PC-3 (cell line): Measurements from ENCODE around the gene GP1BB. TPM values are rescaled to one million over a fixed set of nuclear protein-coding genes. Genes with fewer than 3 reads are reported as not detected.

Experiments used
- ATAC-seq: fragments of 200-7000 bp; cut with Tn5 transposase; 2 replicates; pipeline ENCODE4 v1.9.1; 2020; ENCODE audit warnings: mild to moderate bottlenecking, moderate library complexity
- BruUV-seq: library from RNA; stranded (reverse); fragments of 400-500 nt; replicated peaks from 2 replicates; lab custom pipeline; 2021; lab: Mats Ljungman, UMichigan
- CTCF ChIA-PET: fragments of 300-600 bp; sonication (Branson Sonifier 250); formaldehyde crosslinking; loops from one replicate; lab custom pipeline; 2022; ENCODE audit warnings: antibody characterized with exemption; lab: Charles Lee
- POLR2A ChIA-PET: fragments of 300-600 bp; sonication (Branson Sonifier 250); formaldehyde crosslinking; loops from one replicate; lab custom pipeline; 2022; ENCODE audit warnings: antibody characterized with exemption; ENCODE audit not compliant: unreplicated experiment; lab: Charles Lee
- DNase-seq: peaks from one replicate; pipeline ENCODE4 v3.0.0-alpha.2; 2015
- H2AFZ ChIP-seq: fragments of 300-600 bp; sonication (generic); 2 replicates; pipeline ENCODE4 v1.6.0; 2016; ENCODE audit warnings: antibody characterized with exemption, low read length
- H3F3A ChIP-seq: fragments of 300-600 bp; sonication (generic); one replicate; pipeline ENCODE4 v1.6.0; 2017; ENCODE audit warnings: antibody characterized with exemption, low read length, control low read depth, mild to moderate bottlenecking; ENCODE audit not compliant: unreplicated experiment
- H3K27ac ChIP-seq: fragments of 300-600 bp; sonication (generic); 2 replicates; pipeline ENCODE4 v1.5.1; 2016; ENCODE audit warnings: mild to moderate bottlenecking, low read length
- H3K27me3 ChIP-seq: fragments of 300-600 bp; sonication (generic); 2 replicates; pipeline ENCODE4 v1.6.1; 2016; ENCODE audit warnings: low read length, mixed read lengths
- H3K36me3 ChIP-seq: fragments of 300-600 bp; sonication (generic); 2 replicates; pipeline ENCODE4 v1.6.1; 2016; ENCODE audit warnings: low read depth, mixed run types, low read length, mixed read lengths
- H3K4me1 ChIP-seq: fragments of 300-600 bp; sonication (generic); 2 replicates; pipeline ENCODE4 v1.5.1; 2016; ENCODE audit warnings: low read length; ENCODE audit not compliant: insufficient read depth
- H3K4me2 ChIP-seq: fragments of 300-600 bp; sonication (generic); 2 replicates; pipeline ENCODE4 v1.6.0; 2016; ENCODE audit warnings: low read length
- H3K4me3 ChIP-seq: fragments of 300-600 bp; sonication (generic); 2 replicates; pipeline ENCODE4 v1.5.1; 2016; ENCODE audit warnings: mild to moderate bottlenecking, low read length, mixed read lengths
- H3K79me2 ChIP-seq: fragments of 300-600 bp; sonication (generic); 2 replicates; pipeline ENCODE4 v1.6.1; 2017; ENCODE audit warnings: low read length, mixed read lengths
- H3K9ac ChIP-seq: fragments of 300-600 bp; sonication (generic); 2 replicates; pipeline ENCODE4 v1.6.0; 2016; ENCODE audit warnings: mild to moderate bottlenecking, low read length
- H3K9me2 ChIP-seq: fragments of 300-600 bp; sonication (generic); replicated peaks from 2 replicates; pipeline ENCODE4 v1.6.1; 2016; ENCODE audit warnings: mixed run types, low read length, mixed read lengths
- H3K9me3 ChIP-seq: fragments of 300-600 bp; sonication (generic); 2 replicates; pipeline ENCODE4 v1.6.1; 2016; ENCODE audit warnings: low read length, mixed read lengths
- H4K20me1 ChIP-seq: fragments of 300-600 bp; sonication (generic); 2 replicates; pipeline ENCODE4 v1.6.1; 2016; ENCODE audit warnings: low read length, mixed read lengths
- CTCF ChIP-seq: fragments of 300-600 bp; sonication (generic); conservative IDR thresholded peaks from 2 replicates; pipeline ENCODE4 v1.5.1; 2017; ENCODE audit warnings: antibody characterized with exemption, low read depth, mild to moderate bottlenecking, low read length
- EZH2 ChIP-seq: fragments of 300-600 bp; sonication (generic); IDR thresholded peaks from one replicate; pipeline ENCODE4 v1.6.1; 2017; ENCODE audit warnings: antibody characterized with exemption, mild to moderate bottlenecking, low read length; ENCODE audit not compliant: unreplicated experiment
- EZH2phosphoT487 ChIP-seq: fragments of 300-600 bp; sonication (generic); IDR thresholded peaks from 2 replicates; pipeline ENCODE4 v1.6.1; 2018; ENCODE audit warnings: mild to moderate bottlenecking, antibody characterized with exemption, low read length, borderline replicate concordance
- intact Hi-C: fragments of 100-400 bp; cut with micrococcal nuclease; formaldehyde crosslinking; loops from 2 replicates; pipeline ENCODE4 v1.9.0; 2023
- total RNA-seq: library from RNA; depleted of rRNA; stranded (reverse); fragments of >200 nt; gene quantifications from 2 replicates; pipeline ENCODE4 v1.2.3, GENCODE V29; 2014

Gene GP1BB
- total RNA-seq, 1 experiment from 2014 or later = 0.80 TPM

DNA sequence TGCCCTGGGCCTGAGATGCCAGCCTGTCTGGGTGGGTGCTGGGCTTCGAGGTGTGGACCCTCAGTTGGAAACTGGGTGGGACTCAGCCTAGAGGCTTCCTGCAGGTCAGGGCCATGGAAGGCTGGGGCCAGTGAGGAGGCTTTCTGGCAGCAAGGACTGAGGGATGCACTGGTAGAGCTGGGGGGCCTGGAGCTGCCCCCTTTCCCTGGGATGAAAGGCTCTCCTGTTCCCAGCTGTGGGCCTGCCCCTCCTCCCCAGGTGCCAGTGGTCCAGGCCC is 6.6 kb upstream of the GP1BB start:
- no peaks in the 10 kb centered on the region for H3K4me1 ChIP-seq
- DNase-seq = no peak
- H3K9me3 ChIP-seq = no peaks in the 10 kb centered on the region
- intact Hi-C loops = loop anchor here (10.0 kb wide), 1 partner anchor 222 kb away; no protein-coding TSS in a partner anchor
- no peak overlapping the region for H3K4me2 ChIP-seq
- CTCF ChIA-PET = no interaction called here
- H3K36me3 ChIP-seq = no peaks in the 10 kb centered on the region
- no peaks in the 10 kb centered on the region for H3K9me2 ChIP-seq
- H3K4me3 ChIP-seq = no peak overlapping the region
- no peak overlapping the region for H3K9ac ChIP-seq
- no peaks in the 10 kb centered on the region for H3K79me2 ChIP-seq
- no peak overlapping the region for H2AFZ ChIP-seq
- no peaks in the 10 kb centered on the region for H3K27me3 ChIP-seq
- TF ChIP-seq EZH2phosphoT487 = no peak
- no peak for TF ChIP-seq CTCF
- no peak for TF ChIP-seq EZH2
- H4K20me1 ChIP-seq = no peaks in the 10 kb centered on the region
- no peak for ATAC-seq
- no TSS peak for BruUV-seq
- H3K27ac ChIP-seq = no peak overlapping the region
- POLR2A ChIA-PET = no interaction called here
- H3F3A ChIP-seq = no peaks in the 10 kb centered on the region

DNA sequence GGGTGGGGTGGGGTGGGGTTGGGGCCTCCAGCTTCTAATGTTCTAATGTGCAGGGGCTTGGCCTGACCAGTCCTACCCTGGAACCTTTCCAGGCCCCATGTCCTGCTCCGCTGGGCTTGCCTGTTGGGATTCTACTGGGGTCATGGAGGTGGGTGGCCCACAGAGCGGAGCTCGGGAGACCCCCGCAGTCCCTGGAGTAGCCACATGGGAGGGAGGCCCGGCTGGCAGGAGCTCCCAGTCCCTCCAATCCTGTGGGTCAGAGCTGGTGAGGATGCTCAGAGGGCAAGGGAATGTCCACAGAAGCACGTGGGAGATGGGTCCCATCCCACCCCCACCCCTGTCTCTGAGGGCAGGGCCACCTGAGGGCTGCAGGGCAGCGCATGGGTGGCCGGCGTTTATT is 6.2 kb upstream of the GP1BB start:
- Histone ChIP-seq H2AFZ (no peak overlapping the region), H3K9me2 (no peaks in the 10 kb centered on the region), H3K27me3 (no peaks in the 10 kb centered on the region), H4K20me1 (no peaks in the 10 kb centered on the region), H3K27ac (no peak overlapping the region), H3F3A (no peaks in the 10 kb centered on the region), H3K9ac (no peak overlapping the region), H3K4me3 (no peak overlapping the region), H3K4me1 (no peaks in the 10 kb centered on the region), H3K36me3 (no peaks in the 10 kb centered on the region), H3K9me3 (no peaks in the 10 kb centered on the region), H3K4me2 (no peak overlapping the region), H3K79me2 (no peaks in the 10 kb centered on the region)
- ATAC-seq = no peak
- intact Hi-C loops = loop anchor here (10.0 kb wide), 1 partner anchor 222 kb away; no protein-coding TSS in a partner anchor
- DNase-seq = no peak
- BruUV-seq = no TSS peak
- POLR2A ChIA-PET = no interaction called here
- TF ChIP-seq EZH2 (no peak), CTCF (no peak), EZH2phosphoT487 (no peak)
- CTCF ChIA-PET = no interaction called here

GRCh38 chr22:19717691-19718455 is 5.5 kb upstream of the GP1BB start:
- peak; percentile 49 for TF ChIP-seq CTCF
- no peak for TF ChIP-seq EZH2
- no peaks in the 10 kb centered on the region for H3K4me1 ChIP-seq
- no peaks in the 10 kb centered on the region for H4K20me1 ChIP-seq
- peak overlapping the region; percentile 83 for H3K4me2 ChIP-seq
- ATAC-seq = peak; percentile 73
- peak overlapping the region; percentile 38; the same call in 1 of the 2 replicates for H3K9ac ChIP-seq
- DNase-seq = peak; percentile 68
- H3K9me2 ChIP-seq = no peaks in the 10 kb centered on the region
- intact Hi-C loops = loop anchor here (10.0 kb wide), 1 partner anchor 223 kb away; no protein-coding TSS in a partner anchor
- no TSS peak for BruUV-seq
- H2AFZ ChIP-seq = peak overlapping the region; percentile 65; the same call in 1 of the 2 replicates
- H3K79me2 ChIP-seq = no peaks in the 10 kb centered on the region
- POLR2A ChIA-PET = no interaction called here
- H3K4me3 ChIP-seq = peak overlapping the region; percentile 62
- H3K27ac ChIP-seq = no peak overlapping the region
- CTCF ChIA-PET = no interaction called here
- H3K27me3 ChIP-seq = no peaks in the 10 kb centered on the region
- no peaks in the 10 kb centered on the region for H3K9me3 ChIP-seq
- no peaks in the 10 kb centered on the region for H3F3A ChIP-seq
- H3K36me3 ChIP-seq = no peaks in the 10 kb centered on the region
